DMS 273 (cell line): ENCODE results near the gene PSMD12.
A peak's percentile ranks its signal among the peaks of the same experiment; 100 is the strongest.
"Not testable (repeated sequence)": the region's sequence is repeated elsewhere in the genome, so short reads cannot be mapped to it uniquely, and the experiment has no call there.

Experiments used
- DNase-seq: peaks from one replicate; lab custom pipeline; 2025; ENCODE audit not compliant: unreplicated experiment; lab: John Stamatoyannopoulos, UW

PSMD12 gene

DNA sequence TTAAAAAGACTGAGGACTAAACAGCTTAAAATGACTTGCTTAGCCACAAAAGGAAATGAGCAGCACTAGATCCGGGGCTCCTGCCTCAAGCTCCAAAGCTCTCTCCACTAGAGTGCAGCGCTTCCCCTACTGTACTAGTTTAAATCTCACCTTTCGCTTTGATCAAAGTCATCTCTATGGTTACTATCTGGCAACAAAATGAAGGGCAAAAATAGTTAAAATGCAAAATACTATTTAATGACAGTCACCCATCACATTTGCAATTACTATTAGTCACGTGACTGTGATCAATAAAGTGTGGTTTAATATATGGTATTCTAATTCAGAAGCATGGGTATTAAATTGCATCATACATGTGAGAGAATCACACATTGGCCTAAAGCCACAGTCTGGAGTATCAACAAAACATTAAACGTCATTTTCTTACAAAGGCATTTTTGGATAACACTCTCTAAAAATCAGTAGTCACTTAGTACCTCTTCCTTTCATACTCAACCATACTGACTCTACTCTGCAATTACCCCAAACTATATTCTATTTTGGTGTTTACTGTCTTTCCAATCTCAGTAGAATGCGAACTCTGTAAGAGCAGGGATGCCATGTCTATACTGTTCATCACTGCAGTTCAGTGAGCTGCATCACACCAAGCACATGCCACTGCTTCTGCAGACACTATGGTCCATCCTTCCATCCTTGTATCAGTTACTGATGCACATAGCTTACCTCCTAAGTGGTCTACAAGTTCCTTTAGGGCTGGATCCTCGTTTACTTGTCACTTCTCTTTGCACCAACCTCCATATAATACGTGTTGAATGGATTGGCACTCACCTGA is 6.2 kb downstream of the PSMD12 start:
- peak; percentile 54 for DNase-seq

- no peak for DNase-seq
These were observed 7.8 kb downstream of the PSMD12 start for GRCh38 chr17:67358612-67359011.

- DNase-seq: no peak
These were observed 12.3 kb downstream of the PSMD12 start for GRCh38 chr17:67353929-67354574.

- DNase-seq: no peak
These were observed 13.2 kb downstream of the PSMD12 start for GRCh38 chr17:67353161-67353560.

GRCh38 chr17:67349420-67349819 is 17.0 kb downstream of the PSMD12 start:
- DNase-seq: no peak

DNA sequence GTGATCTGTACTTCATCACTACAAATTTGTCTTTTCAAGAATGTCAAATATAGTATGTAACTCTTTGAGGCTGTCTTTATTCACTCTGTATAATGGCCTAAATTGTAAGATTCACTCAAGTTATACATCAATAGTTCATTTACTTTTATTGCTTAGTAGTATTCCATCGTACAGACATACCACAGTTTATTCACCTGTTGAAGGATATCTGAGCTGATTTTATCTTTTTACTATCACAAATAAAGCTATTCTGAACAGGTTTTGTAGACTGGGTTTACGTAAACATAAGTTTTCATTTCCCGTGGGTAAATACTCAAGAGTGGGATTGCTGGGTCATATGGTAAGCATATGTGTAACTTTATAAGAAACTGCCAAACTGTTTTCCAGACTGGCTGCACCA is 18.6 kb downstream of the PSMD12 start:
- DNase-seq: no peak

DNA sequence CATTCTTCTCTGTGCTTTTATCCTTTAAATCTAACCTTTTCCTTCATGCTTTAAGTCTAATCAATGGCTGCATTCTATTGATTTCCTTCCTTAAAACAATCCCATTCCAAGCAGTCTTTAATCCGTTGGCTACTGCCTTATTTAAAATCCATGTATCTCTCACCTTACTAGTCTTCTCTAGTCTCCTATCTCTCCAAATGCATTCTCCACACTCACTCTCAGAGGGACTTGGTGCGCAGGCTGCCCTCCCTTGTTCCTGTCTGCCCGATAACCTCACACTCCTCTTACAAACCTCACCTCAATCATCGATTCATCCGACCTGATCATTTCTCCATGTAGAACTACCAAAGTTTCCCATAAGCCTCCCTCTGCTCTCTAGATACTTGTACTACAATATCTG is 23.1 kb downstream of the PSMD12 start:
- DNase-seq: no peak

DNA sequence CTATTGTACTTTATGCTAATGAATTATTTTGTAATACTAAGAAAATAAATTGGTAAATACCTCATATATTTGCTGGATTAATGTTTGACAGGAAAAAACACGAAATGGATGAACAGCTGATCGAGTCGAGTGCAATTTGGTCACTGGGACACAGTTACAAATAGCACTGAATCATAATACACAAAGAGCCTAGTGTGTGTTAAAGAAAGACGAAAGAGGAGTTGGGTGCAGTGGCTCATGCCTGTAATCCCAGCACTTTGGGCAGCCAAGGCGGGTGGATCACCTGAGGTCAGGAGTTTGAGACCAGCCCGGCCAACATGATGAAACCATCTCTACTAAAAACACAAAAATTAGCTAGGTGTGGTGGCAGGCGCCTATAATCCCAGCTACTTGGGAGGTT is 28.0 kb downstream of the PSMD12 start:
- DNase-seq: not testable (repeated sequence)

GRCh38 chr17:67336859-67337258 is 29.5 kb downstream of the PSMD12 start:
- no peak for DNase-seq

- DNase-seq: no peak
These were observed 31.0 kb downstream of the PSMD12 start for GRCh38 chr17:67335245-67335835.

- not testable (repeated sequence) for DNase-seq
These were observed 34.2 kb downstream of the PSMD12 start for GRCh38 chr17:67332162-67332508.

- DNase-seq: not testable (repeated sequence)
These were observed 34.8 kb downstream of the PSMD12 start for GRCh38 chr17:67331381-67332161.

- DNase-seq: no peak
These were observed 38.4 kb downstream of the PSMD12 start for GRCh38 chr17:67328026-67328425.

DNA sequence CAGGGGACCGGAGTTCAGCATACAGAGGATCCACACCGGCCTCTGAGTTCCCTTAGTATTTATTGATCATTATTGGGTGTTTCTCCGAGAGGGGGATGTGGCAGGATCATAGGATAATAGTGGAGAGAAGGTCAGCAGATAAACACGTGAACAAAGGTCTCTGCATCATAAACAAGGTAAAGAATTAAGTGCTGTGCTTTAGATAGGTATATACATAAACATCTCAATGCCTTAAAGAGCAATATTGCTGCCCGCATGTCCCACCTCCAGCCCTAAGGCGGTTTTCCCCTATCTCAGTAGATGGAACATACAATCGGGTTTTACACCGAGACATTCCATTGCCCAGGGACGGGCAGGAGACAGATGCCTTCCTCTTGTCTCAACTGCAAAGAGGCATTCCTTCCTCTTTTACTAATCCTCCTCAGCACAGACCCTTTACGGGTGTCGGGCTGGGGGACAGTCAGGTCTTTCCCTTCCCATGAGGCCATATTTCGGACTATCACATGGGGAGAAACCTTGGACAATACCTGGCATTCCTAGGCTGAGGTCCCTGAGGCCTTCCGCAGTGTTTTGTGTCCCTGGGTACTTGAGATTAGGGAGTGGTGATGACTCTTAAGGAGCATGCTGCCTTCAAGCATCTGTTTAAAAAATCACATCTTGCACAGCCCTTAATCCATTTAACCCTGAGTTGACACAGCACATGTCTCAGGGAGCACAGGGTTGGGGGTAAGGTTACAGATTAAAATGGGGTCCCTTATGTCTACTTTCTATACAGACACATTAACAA is 39.2 kb downstream of the PSMD12 start:
- DNase-seq: not testable (repeated sequence)

DNA sequence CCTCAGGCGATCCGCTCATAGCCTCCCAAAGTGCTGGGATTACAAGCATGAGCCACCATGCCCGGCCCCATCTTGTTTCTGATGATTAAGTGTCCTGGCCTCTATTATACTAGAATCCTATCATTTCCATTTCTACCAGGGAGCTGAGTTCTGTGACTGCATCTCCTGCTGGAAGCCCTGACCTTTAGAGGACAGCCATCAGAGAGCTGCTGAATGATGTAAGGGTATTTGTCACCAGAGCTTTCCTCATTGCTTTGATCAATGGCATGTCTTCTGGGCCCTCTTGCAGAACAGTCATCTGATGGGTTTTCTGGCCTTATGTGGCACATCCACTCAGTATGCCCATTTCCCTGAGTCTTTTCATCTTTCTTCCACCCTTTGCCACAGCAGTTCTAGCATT is 39.9 kb downstream of the PSMD12 start:
- no peak for DNase-seq

DNA sequence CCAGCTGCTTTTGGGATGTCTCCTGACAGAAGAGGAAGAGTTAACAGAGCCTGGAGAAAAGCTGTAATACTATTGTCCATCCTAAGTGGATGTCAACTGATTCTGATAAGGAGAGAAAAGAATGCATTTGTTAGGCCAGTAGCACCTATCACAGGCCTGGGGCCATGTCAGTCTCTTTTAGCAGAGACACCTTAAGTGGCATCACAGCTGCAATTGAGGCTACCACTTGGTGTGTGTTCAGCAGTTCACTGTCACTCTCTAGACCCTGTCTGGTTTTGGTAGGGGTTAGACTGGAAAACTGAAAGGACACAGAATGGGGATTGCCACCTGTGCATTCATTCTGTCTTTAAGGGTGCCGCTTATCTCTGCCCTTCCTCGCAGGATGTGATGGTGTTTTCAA is 42.0 kb downstream of the PSMD12 start:
- DNase-seq: no peak

- no peak for DNase-seq
These were observed 42.9 kb downstream of the PSMD12 start for GRCh38 chr17:67323445-67323844.

DNA sequence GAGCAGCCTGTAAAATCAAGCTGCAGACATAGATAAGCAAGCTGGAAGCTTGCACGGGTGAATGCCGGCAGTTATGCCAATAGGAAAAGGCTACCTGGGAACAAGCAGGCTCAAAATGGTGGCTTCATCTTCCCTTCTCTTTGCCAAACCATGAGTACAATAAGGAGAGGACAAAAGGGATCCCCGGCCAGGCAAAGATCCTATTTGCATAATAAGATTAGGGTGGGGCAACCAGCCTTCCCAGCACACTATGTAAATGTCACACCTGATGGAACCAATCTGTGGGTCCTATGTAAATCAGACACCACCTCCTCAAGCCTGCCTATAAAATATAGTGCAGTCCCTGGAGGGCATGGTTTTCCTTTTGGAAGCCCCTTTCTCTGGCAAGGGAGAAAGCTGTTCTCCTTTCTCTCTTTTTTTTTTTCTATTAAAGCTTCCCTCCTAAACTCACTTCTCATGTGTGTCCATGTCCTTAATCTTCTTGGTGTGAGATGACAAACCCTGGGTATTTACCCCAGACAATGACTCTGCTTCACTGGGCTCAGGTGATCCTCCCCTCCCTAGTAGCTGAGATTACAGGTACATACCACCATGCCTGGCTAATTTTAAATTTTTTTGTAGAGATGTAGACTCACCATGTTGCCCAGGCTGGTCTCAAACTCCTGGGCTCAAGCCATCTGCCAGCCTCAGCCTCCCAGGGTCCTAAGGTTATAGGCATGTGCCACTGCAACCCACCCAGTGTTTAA is 44.2 kb downstream of the PSMD12 start:
- DNase-seq: peak; percentile 63

GRCh38 chr17:67321486-67321885 is 44.9 kb downstream of the PSMD12 start:
- DNase-seq: not testable (repeated sequence)

DNA sequence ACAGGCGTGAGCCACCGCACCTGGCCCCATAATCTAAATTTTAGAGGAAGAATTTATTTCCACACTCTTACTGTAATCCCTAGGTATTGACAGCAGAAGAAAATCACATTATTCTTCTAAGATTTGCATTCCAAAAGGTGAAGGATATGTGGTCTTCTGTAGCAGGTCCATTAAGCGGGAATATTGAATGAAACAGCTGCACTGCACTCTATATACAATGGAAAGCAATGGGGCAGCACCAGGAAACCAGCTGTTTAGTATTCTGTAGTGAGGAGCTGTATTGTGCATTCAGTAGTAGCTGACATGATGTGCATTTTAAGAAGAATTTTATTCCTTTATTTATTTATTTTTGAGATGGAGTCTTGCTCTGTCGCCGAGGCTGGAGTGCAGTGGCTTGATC is 49.6 kb downstream of the PSMD12 start:
- no peak for DNase-seq
